HG03139 (cell line): Measurements from ENCODE around the gene PIEZO2.

Experiments
- ATAC-seq: cut with Tn5 transposase; IDR thresholded peaks from one replicate; pipeline ENCODE4 v1.9.1; 2021; ENCODE audit not compliant: unreplicated experiment

The PIEZO2 gene

GRCh38 chr18:10989486-10989885, 159.9 kb downstream of the PIEZO2 start:
- ATAC-seq, result no peak

GRCh38 chr18:10985689-10986088, 163.7 kb downstream of the PIEZO2 start:
- no peak for ATAC-seq

DNA sequence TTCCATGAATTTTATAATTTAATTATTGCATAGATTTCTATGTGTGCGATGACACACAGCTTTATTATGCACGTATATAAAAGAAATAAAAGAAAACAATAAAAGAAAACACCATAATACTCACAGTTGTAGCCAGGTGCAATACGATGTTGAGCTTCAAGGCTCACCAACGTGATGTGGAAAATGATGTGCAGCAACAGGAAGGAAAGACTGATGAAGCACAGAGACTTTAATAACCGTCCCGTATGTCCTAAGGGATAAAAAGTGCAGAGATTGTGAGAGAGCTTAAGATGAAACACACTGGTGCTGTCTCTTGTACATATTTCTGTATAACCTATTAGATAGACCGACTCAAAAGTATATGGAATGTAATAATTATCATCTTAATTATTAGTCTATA, 170.0 kb downstream of the PIEZO2 start:
- ATAC-seq, result no peak

- no peak for ATAC-seq
Observed at GRCh38 chr18:10977042-10977441, 172.3 kb downstream of the PIEZO2 start.

DNA sequence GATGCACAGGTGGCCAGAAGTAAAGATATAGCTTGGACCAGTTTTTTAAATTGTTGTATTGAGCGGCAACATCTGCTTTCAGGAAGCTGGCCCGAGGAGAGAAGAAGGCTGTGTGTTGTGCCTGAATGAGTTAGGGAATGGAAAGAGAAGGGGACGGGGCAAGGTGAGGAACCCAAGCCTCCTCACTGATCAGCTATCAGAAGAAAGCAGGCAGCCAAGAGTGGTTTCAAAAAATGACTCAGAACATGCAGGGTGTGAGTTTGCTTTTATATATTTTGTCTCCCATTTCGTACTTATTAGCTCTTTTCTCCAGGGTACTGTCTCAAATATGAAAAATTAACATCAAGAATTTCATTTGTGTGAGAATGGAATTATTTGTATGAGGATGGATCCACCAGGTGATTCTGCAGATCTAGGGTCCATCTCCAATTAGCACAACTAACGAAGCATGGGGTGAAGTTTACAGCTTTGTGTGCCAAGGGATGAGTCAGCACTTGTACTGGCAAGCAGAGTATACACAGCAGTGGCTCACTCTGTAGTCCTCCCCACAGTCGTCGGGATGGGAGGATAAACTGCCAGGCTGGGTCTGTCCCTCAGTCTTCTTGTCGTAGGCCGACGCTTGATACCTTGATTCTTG, 175.7 kb downstream of the PIEZO2 start:
- no peak for ATAC-seq

- no peak for ATAC-seq
Observed at GRCh38 chr18:10971717-10972116, 177.7 kb downstream of the PIEZO2 start.

GRCh38 chr18:10965119-10965518, 184.2 kb downstream of the PIEZO2 start:
- ATAC-seq, result no peak

DNA sequence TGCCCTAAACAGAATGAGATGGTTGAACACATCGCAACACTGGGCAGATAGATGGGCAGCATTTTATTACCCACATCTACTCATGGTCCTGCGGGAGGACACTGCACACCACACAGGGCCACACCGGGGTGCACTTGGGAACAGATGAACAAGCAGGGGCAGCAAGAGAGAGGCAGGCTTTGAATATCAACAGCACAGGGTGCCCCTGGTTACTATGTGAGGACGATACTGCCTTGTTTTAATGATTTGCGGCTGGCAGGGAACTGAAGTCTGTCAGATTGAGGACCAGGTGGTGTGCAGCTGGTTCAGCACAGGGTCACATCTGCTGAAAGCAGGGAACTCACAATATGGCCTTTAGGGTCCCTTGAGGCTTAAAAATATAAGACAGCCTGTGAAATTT, 195.7 kb downstream of the PIEZO2 start:
- no peak for ATAC-seq

GRCh38 chr18:10951631-10952544, 197.5 kb downstream of the PIEZO2 start:
- no peak for ATAC-seq

- ATAC-seq, result no peak
Observed at GRCh38 chr18:10950876-10951630, 198.3 kb downstream of the PIEZO2 start.

GRCh38 chr18:10950080-10950875, 199.1 kb downstream of the PIEZO2 start:
- ATAC-seq, result no peak

GRCh38 chr18:10949655-10950054, 199.7 kb downstream of the PIEZO2 start:
- no peak for ATAC-seq

GRCh38 chr18:10948421-10948820, 200.9 kb downstream of the PIEZO2 start:
- ATAC-seq, result no peak

GRCh38 chr18:10946058-10946457, 203.3 kb downstream of the PIEZO2 start:
- no peak for ATAC-seq

GRCh38 chr18:10942998-10943397, 206.4 kb downstream of the PIEZO2 start:
- ATAC-seq, result no peak

GRCh38 chr18:10939822-10940221, 209.5 kb downstream of the PIEZO2 start:
- no peak for ATAC-seq

DNA sequence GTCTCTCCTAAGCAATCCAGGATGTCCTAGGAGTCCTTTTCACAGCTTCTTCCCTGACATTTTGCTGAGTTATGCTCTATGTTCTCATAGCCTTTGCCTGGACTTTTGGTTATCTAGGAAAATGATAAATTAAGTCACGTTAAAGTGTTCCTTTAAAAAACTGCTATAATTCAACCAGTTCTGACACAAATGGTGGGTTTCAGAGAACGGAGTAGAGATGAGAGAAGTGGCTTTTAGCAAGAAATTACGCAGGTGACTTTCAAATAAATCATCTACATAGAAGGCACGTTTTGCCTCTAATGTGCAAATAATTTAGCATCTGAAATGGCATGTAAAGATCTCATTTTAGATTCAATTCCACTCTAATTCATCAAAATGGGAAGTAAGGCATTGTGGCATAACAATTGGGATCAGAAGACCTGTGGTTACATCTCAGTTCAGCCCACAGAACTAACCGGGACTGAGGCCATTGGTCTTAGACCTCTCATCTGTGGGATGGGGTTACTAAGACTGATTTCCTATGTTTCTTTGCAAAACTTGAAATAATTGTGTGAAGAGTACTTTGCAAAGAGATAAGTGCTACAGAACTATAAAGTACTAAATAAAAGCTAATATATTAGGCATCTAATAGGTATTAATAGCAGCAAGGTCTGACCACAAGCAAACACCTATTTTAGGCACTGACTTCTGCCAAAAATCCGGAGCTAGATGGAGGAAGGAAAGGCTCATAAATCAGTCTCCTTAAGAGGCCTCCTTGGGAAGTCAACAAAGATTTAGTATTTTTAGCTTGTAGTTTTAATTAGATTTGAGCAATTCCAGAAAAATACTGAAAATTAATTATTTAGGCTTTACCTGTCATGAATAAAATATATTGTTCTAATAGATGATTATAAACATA, 211.4 kb downstream of the PIEZO2 start:
- no peak for ATAC-seq

DNA sequence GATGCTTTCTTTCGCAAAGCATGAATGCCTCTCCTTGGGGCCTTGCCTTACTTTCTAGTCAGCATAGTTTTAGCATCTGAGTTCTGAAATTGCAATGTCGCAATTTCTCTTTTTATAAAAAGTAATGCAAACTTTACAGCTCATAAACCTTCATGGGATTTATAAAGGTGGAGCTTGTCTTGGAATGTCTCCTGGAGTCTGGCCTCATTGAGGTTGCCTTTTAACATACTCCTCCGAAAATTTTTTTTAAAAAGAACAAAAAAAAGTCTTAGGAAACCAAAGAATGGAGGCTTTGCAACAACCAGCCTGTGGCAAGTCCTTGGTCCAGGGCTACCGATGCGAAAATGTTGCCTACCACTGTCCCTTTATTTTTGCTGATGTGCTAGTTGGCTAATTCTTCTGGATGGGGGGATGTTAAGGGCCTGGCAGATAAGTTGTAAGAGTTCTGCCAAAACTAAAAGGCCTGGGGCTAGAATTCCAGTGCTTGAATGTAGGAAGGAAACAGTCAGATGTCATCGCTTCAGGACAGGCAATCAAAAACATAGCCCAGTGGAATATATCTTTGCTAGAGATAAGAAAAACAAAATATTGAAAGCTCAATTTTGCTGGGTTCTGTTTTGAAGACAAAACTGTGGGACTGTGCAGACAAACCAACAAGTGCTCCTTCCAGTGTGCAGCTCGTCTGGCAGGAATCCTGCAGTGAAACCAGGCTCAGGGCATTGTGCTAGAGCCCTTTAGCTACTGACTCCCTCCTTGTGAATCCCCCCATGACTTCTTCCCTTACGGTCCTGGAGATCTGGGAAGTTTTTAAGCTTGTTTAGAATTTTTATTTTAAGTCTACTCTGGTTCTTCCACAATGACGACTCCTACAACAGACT, 213.0 kb downstream of the PIEZO2 start:
- no peak for ATAC-seq

GRCh38 chr18:10935588-10935987, 213.8 kb downstream of the PIEZO2 start:
- ATAC-seq, result no peak
